Stromal cell of bone marrow (primary cell): ENCODE results near the gene ASZ1.

Experiments
- DNase-seq: peaks from one replicate; pipeline ENCODE4 v3.0.0-alpha.2; 2012; ENCODE audit warnings: low read depth

ASZ1 gene

DNA sequence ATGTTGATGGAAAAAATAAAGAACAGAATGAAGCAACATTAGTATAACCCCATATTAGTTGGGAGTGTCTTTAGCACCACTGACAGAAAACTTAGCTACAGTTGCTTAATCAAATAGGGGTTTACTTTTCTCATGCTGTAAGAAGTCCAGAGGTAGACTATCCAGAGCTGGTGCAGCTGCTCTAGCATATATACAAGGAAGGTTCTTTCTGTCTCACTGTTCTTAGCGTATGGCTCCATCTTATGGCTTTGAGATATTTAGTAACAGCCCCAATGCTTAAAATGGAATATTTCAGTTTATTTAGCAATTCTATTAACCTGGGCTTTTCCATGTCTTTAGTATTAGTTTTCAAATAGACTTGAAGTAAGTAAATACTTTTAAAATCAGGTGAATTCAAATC, 89.3 kb downstream of the ASZ1 start:
- DNase-seq = no peak

GRCh38 chr7:117333168-117333567, 94.1 kb downstream of the ASZ1 start:
- no peak for DNase-seq

DNA sequence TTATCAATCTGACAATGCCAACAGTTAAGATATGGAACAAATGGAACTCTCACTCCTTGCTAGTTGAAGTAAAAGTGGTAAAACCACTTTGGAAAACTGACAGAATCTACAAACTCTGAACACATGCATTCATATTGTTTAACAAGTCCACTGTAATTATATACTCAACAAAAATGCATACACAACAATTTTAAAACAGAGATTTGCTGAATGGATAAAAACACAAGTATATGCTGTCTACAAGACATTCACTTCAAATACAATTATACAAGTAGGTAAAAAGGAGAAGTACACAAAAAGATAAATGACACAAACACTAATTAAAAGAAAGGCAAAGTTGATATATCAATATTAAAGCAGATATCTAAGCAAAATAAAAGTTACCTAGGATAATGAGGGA, 95.3 kb downstream of the ASZ1 start:
- DNase-seq = no peak

DNA sequence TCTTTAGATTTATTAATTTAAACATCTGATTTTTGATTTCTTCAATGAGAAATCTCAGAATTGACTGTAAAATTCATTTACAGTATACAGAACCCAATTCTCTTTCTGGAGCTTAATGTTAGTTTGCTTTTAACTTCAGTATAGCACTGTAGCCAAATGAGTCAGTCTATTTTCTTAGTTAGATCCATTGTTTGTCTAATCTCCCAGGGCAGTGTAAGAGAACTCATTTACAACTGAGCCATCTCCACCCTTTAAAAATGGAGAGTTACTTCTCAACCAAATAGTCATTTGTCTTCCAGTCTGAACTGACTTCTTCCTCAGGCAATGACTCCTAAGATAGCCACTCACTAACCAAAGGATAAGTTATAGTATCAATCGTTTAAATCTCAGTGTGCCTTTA, 101.5 kb downstream of the ASZ1 start:
- DNase-seq = peak; percentile 61

- no peak for DNase-seq
Observed at GRCh38 chr7:117324960-117325359, 102.3 kb downstream of the ASZ1 start.

- DNase-seq = no peak
Observed at GRCh38 chr7:117323851-117324711, 103.2 kb downstream of the ASZ1 start.

DNA sequence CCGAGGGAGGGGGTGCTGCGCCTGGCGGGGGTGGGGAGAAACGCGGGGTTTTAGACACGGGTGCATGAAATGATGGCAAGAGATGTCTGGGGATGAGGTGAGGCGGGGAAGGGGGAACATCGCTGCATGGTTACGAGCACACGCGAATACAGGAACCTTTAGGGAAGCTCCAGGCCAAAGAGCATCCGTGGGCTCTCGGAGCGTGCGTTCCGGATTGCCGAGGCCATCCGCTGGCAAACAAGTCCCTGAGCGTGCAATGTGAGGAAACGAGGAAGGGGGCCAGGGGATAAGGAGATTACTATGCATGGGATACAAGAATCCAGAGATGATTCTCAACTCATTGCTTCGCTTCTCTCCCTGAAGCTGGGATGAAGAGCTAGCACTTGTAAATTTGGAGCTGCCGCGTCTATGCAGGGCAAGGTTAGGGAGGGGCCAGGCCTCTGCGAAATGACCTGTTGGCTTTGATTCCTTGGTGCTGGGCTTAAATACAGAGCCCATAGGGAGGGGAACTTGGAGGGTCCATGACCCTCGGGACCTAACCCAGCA, 103.9 kb downstream of the ASZ1 start:
- no peak for DNase-seq

GRCh38 chr7:117322741-117323304, 104.5 kb downstream of the ASZ1 start, which contains the start of gene WNT2:
Gene WNT2 (minus strand): TSS chr7:117323058. CDS start chr7:117322989, 69 bp downstream.
- DNase-seq = no peak

DNA sequence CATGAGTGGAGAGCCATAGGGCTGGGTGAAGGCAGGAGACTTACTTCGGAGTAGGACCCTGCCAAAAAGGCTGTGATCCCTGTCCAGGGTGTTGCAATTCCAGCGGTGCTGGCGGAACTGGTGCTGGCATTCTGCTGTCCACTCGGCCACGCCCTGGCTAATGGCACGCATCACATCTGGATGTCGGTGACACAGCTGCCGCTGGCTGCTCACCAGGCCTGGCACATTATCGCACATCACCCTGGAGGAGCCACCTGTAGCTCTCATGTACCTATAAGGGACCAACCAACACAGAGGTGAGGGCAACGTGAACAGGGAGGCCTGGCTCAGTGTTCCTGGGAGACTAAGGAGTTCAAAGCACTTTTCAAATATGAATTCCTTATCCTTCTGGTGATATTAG, 106.8 kb downstream of the ASZ1 start:
- DNase-seq = no peak

GRCh38 chr7:117319181-117319580, 108.1 kb downstream of the ASZ1 start:
- no peak for DNase-seq

GRCh38 chr7:117313582-117313981, 113.7 kb downstream of the ASZ1 start:
- no peak for DNase-seq
